HEK293 (cell line): ENCODE results near the gene PRF1.

Experiments
- CTCF ChIA-PET: fragments of 350-600 bp; formaldehyde crosslinking; extraction: SDS; loops from one replicate; lab custom pipeline; 2021; ENCODE audit warnings: antibody characterized with exemption; lab: Yijun Ruan, JAX
- POLR2A ChIA-PET: fragments of 300-600 bp; formaldehyde crosslinking; extraction: SDS; loops from one replicate; lab custom pipeline; 2020; ENCODE audit warnings: antibody characterized with exemption, inconsistent platforms; lab: Yijun Ruan, JAX
- H3K27ac ChIP-seq: fragments of 200-500 bp; sonication (Bioruptor generic); 2 replicates; pipeline ENCODE4 v1.5.1; 2014; ENCODE audit warnings: low read depth, low read length, control low read depth, inconsistent platforms; ENCODE audit errors: extremely low read depth
- H3K36me3 ChIP-seq, 2 experiments: fragments of 200-500 bp in 1 of 2; sonication (Bioruptor generic) in 1 of 2; 1 replicate in 1 of 2; 2 replicates in 1 of 2; pipeline ENCODE4 v1.5.1; 2014 to 2017; ENCODE audit warnings: inconsistent platforms in 2 of 2, low read length in 2 of 2; ENCODE audit not compliant: control insufficient read depth in 2 of 2, insufficient read depth in 1 of 2
- H3K4me1 ChIP-seq: fragments of 200-500 bp; sonication (Bioruptor generic); 2 replicates; pipeline ENCODE4 v1.5.1; 2014; ENCODE audit warnings: mild to moderate bottlenecking, low read length, inconsistent platforms; ENCODE audit not compliant: control insufficient read depth, insufficient read depth
- H3K4me3 ChIP-seq: 2 replicates; pipeline ENCODE4 v1.5.1; 2011; ENCODE audit warnings: low read depth, mild to moderate bottlenecking, control low read depth, low read length, moderate library complexity
- H3K9me3 ChIP-seq: fragments of 200-500 bp; sonication (Bioruptor generic); 2 replicates; pipeline ENCODE4 v1.5.1; 2014; ENCODE audit warnings: low read depth, low read length, inconsistent platforms; ENCODE audit not compliant: control insufficient read depth, insufficient read depth
- EGR2 ChIP-seq: fragments of 450-650 bp; formaldehyde crosslinking; IDR thresholded peaks from 2 replicates; pipeline ENCODE4 v1.5.1; 2016; ENCODE audit warnings: low read depth, missing biosample characterization, missing genetic modification characterization
- GLIS1 ChIP-seq: fragments of 450-650 bp; formaldehyde crosslinking; IDR thresholded peaks from 2 replicates; pipeline ENCODE4 v1.5.1; 2016; ENCODE audit warnings: missing biosample characterization, missing genetic modification characterization
- IKZF3 ChIP-seq: fragments of 450-650 bp; IDR thresholded peaks from 2 replicates; pipeline ENCODE4 v1.5.0; 2018; ENCODE audit warnings: missing biosample characterization, mild to moderate bottlenecking, missing genetic modification characterization, moderate library complexity
- KLF9 ChIP-seq: fragments of 450-650 bp; formaldehyde crosslinking; IDR thresholded peaks from 2 replicates; pipeline ENCODE4 v1.5.1; 2016; ENCODE audit warnings: missing biosample characterization, missing genetic modification characterization, low read depth
- REPIN1 ChIP-seq: fragments of 450-650 bp; formaldehyde crosslinking; IDR thresholded peaks from 2 replicates; pipeline ENCODE4 v1.5.1; 2017; ENCODE audit warnings: missing biosample characterization, missing genetic modification characterization, low read depth
- SCRT2 ChIP-seq: fragments of 450-650 bp; formaldehyde crosslinking; IDR thresholded peaks from 2 replicates; pipeline ENCODE4 v1.5.1; 2016; ENCODE audit warnings: missing biosample characterization, missing genetic modification characterization
- ZBTB20 ChIP-seq: fragments of 450-650 bp; formaldehyde crosslinking; IDR thresholded peaks from 2 replicates; pipeline ENCODE4 v1.5.1; 2016; ENCODE audit warnings: missing biosample characterization, missing genetic modification characterization
- ZFHX2 ChIP-seq: fragments of 450-650 bp; formaldehyde crosslinking; conservative IDR thresholded peaks from 2 replicates; pipeline ENCODE4 v1.5.1; 2016; ENCODE audit warnings: missing biosample characterization, missing genetic modification characterization
- ZFP37 ChIP-seq: fragments of 450-650 bp; formaldehyde crosslinking; IDR thresholded peaks from 2 replicates; pipeline ENCODE4 v1.5.1; 2016; ENCODE audit warnings: missing biosample characterization, missing genetic modification characterization
- ZIC2 ChIP-seq: fragments of 450-650 bp; formaldehyde crosslinking; IDR thresholded peaks from 2 replicates; pipeline ENCODE4 v1.5.1; 2016; ENCODE audit warnings: missing biosample characterization, missing genetic modification characterization
- ZNF155 ChIP-seq: fragments of 450-650 bp; formaldehyde crosslinking; IDR thresholded peaks from 2 replicates; pipeline ENCODE4 v1.5.1; 2016; ENCODE audit warnings: missing biosample characterization, missing genetic modification characterization
- ZNF302 ChIP-seq: fragments of 450-650 bp; formaldehyde crosslinking; IDR thresholded peaks from 2 replicates; pipeline ENCODE4 v1.5.1; 2016; ENCODE audit warnings: missing biosample characterization, missing genetic modification characterization, low read depth
- ZNF354C ChIP-seq: fragments of 450-650 bp; formaldehyde crosslinking; IDR thresholded peaks from 2 replicates; pipeline ENCODE4 v1.5.1; 2016; ENCODE audit warnings: missing biosample characterization, missing genetic modification characterization, low read depth, borderline replicate concordance
- ZNF48 ChIP-seq: fragments of 450-650 bp; formaldehyde crosslinking; IDR thresholded peaks from 2 replicates; pipeline ENCODE4 v1.5.1; 2016; ENCODE audit warnings: missing biosample characterization, missing genetic modification characterization
- ZNF501 ChIP-seq: fragments of 450-650 bp; formaldehyde crosslinking; IDR thresholded peaks from 2 replicates; pipeline ENCODE4 v1.5.1; 2016; ENCODE audit warnings: missing biosample characterization, missing genetic modification characterization
- ZNF560 ChIP-seq: fragments of 450-650 bp; formaldehyde crosslinking; IDR thresholded peaks from 2 replicates; pipeline ENCODE4 v1.5.1; 2017; ENCODE audit warnings: missing biosample characterization, missing genetic modification characterization, borderline replicate concordance
- ZNF600 ChIP-seq: fragments of 450-650 bp; formaldehyde crosslinking; IDR thresholded peaks from 2 replicates; pipeline ENCODE4 v1.5.1; 2016; ENCODE audit warnings: missing biosample characterization, missing genetic modification characterization
- ZNF621 ChIP-seq: fragments of 450-650 bp; formaldehyde crosslinking; IDR thresholded peaks from 2 replicates; pipeline ENCODE4 v1.5.1; 2017; ENCODE audit warnings: missing biosample characterization, missing genetic modification characterization
- ZNF701 ChIP-seq: fragments of 450-650 bp; formaldehyde crosslinking; IDR thresholded peaks from 2 replicates; pipeline ENCODE4 v1.5.1; 2016; ENCODE audit warnings: missing biosample characterization, missing genetic modification characterization
- ZNF747 ChIP-seq: fragments of 450-650 bp; formaldehyde crosslinking; IDR thresholded peaks from 2 replicates; pipeline ENCODE4 v1.5.1; 2016; ENCODE audit warnings: missing biosample characterization, missing genetic modification characterization
- ZNF792 ChIP-seq: fragments of 450-650 bp; formaldehyde crosslinking; IDR thresholded peaks from 2 replicates; pipeline ENCODE4 v1.5.1; 2016; ENCODE audit warnings: missing biosample characterization, missing genetic modification characterization
- ZXDB ChIP-seq: fragments of 450-650 bp; formaldehyde crosslinking; IDR thresholded peaks from 2 replicates; pipeline ENCODE4 v1.5.1; 2016; ENCODE audit warnings: missing biosample characterization, missing genetic modification characterization
- TF ChIP-seq, protein P1 (sequence below): fragments of 450-650 bp; formaldehyde crosslinking; IDR thresholded peaks from 2 replicates; pipeline ENCODE4 v1.5.1; 2017; ENCODE audit warnings: missing biosample characterization, missing genetic modification characterization
- TF ChIP-seq, protein P2 (sequence below): fragments of 450-650 bp; formaldehyde crosslinking; IDR thresholded peaks from 2 replicates; pipeline ENCODE4 v1.5.1; 2016; ENCODE audit warnings: missing biosample characterization, missing genetic modification characterization
- TF ChIP-seq, protein P3 (sequence below): sonication (generic); formaldehyde crosslinking; IDR thresholded peaks from 2 replicates; pipeline ENCODE4 v1.8.1; 2022; ENCODE audit warnings: mild to moderate bottlenecking, moderate library complexity, missing genetic modification reagents

The PRF1 gene

DNA sequence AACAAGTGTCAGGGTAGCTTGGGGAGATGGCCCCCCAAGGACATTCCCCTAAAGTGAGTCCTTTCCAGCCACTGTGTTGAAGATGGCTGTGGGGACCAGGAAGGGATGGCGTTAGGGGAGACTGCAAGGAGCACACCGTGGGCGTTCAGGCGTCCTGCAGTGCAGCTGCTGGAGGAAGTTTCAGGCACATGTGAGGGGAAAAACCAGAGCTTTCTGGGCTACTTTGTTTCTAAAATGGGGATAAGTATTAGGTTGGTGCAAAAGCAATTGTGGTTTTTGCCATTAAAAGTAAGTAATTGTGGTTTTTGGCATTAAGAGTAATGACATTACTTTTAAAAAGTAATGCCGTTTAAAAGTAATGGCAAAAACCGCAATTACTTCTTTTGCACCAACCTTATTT lies 14.3 kb downstream of the PRF1 start:
- Histone ChIP-seq H3K36me3 (no peaks in the 10 kb centered on the region), H3K4me1 (peaks cover 11% of the 10 kb centered on the region)
- no peak for TF ChIP-seq ZNF701
- peak; percentile 73 for TF ChIP-seq ZIC2
- no peak for TF ChIP-seq ZNF747
- TF ChIP-seq EGR2 (tag by site-specific recombination), result 0 out of 2 replicates have a peak, but pooled peaks have one; percentile 47
- peak; percentile 53; the same call in 1 of the 2 replicates for TF ChIP-seq ZFHX2
- TF ChIP-seq ZNF155 (tag by site-specific recombination), result no peak
- TF ChIP-seq, all 188 proteins: peak for 3
- H3K9me3 ChIP-seq, result no peaks in the 10 kb centered on the region
- ChIA-PET POLR2A (no interaction called here), CTCF (interaction anchor here (0.6 kb wide), 1 partner anchor 130 kb away, joined by 4 read pairs; no protein-coding TSS in a partner anchor)
- H3K27ac ChIP-seq, result no peak overlapping the region
- H3K4me3 ChIP-seq, result no peak overlapping the region

DNA sequence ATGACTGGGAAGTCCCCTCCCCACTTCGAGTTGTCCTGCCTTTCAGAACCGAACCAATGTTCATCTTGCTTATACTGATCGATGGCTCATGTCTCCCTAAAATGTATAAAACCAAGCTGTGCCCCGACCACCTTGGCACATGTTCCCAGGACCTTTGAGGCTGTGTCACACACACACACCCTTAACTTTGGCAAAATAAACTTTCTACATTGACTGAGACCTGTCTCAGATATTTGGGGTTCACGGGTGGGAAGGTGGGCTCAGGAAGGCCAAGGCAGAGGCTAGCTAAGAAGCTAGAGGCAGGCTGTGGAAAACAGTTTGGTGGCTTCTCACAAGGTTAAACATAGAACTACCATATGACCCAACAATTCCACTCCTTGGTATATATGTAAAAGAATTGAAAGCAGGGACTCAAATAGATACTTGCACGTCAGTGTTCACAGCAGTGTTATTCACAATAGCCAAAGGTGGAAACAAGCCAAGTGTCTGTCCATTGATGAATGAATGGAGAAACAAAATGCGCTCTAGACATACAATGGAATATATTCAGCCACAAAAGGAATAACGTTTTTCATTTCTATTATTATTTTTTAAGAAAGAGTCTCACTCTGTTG lies 15.4 kb downstream of the PRF1 start:
- Histone ChIP-seq H3K27ac (no peak overlapping the region), H3K9me3 (no peaks in the 10 kb centered on the region), H3K4me1 (peaks cover 11% of the 10 kb centered on the region), H3K4me3 (no peak overlapping the region)
- CTCF ChIA-PET, result interaction anchor here (1.2 kb wide), 1 partner anchor 38 kb away, joined by 3 read pairs; no protein-coding TSS in a partner anchor
- TF ChIP-seq, protein P1, sequence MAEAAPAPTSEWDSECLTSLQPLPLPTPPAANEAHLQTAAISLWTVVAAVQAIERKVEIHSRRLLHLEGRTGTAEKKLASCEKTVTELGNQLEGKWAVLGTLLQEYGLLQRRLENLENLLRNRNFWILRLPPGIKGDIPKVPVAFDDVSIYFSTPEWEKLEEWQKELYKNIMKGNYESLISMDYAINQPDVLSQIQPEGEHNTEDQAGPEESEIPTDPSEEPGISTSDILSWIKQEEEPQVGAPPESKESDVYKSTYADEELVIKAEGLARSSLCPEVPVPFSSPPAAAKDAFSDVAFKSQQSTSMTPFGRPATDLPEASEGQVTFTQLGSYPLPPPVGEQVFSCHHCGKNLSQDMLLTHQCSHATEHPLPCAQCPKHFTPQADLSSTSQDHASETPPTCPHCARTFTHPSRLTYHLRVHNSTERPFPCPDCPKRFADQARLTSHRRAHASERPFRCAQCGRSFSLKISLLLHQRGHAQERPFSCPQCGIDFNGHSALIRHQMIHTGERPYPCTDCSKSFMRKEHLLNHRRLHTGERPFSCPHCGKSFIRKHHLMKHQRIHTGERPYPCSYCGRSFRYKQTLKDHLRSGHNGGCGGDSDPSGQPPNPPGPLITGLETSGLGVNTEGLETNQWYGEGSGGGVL (tag by site-specific recombination), result no peak
- TF ChIP-seq ZNF560 (no peak), ZBTB20 (no peak), ZNF501 (tag by site-specific recombination) (no peak), ZNF621 (tag by site-specific recombination) (no peak), ZNF302 (tag by site-specific recombination) (no peak), IKZF3 (tag by site-specific recombination) (no peak), ZNF792 (no peak), GLIS1 (tag by site-specific recombination) (no peak), ZNF354C (tag by site-specific recombination) (no peak), ZFP37 (tag by site-specific recombination) (no peak), ZXDB (no peak), ZNF48 (tag by site-specific recombination) (no peak), KLF9 (no peak), REPIN1 (tag by site-specific recombination) (no peak), ZNF600 (tag by site-specific recombination) (no peak), SCRT2 (tag by site-specific recombination) (no peak)
- TF ChIP-seq, protein P2, sequence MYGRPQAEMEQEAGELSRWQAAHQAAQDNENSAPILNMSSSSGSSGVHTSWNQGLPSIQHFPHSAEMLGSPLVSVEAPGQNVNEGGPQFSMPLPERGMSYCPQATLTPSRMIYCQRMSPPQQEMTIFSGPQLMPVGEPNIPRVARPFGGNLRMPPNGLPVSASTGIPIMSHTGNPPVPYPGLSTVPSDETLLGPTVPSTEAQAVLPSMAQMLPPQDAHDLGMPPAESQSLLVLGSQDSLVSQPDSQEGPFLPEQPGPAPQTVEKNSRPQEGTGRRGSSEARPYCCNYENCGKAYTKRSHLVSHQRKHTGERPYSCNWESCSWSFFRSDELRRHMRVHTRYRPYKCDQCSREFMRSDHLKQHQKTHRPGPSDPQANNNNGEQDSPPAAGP, result no peak
- TF ChIP-seq, protein P3, sequence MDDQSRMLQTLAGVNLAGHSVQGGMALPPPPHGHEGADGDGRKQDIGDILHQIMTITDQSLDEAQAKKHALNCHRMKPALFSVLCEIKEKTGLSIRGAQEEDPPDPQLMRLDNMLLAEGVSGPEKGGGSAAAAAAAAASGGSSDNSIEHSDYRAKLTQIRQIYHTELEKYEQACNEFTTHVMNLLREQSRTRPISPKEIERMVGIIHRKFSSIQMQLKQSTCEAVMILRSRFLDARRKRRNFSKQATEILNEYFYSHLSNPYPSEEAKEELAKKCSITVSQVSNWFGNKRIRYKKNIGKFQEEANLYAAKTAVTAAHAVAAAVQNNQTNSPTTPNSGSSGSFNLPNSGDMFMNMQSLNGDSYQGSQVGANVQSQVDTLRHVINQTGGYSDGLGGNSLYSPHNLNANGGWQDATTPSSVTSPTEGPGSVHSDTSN (CRISPR knock-in tag), result no peak
- TF ChIP-seq, all 188 proteins: peak for 0
- POLR2A ChIA-PET, result interaction anchor here (1.0 kb wide), 1 partner anchor 11 kb away, joined by 4 read pairs; no protein-coding TSS in a partner anchor
- H3K36me3 ChIP-seq, result no peaks in the 10 kb centered on the region
